PC-3 (cell line): Measurements from ENCODE around the gene GGT5.

ENCODE experiments used
- EZH2 ChIP-seq: fragments of 300-600 bp; sonication (generic); IDR thresholded peaks from one replicate; pipeline ENCODE4 v1.6.1; 2017; ENCODE audit warnings: antibody characterized with exemption, mild to moderate bottlenecking, low read length; ENCODE audit not compliant: unreplicated experiment
- EZH2phosphoT487 ChIP-seq: fragments of 300-600 bp; sonication (generic); IDR thresholded peaks from 2 replicates; pipeline ENCODE4 v1.6.1; 2018; ENCODE audit warnings: mild to moderate bottlenecking, antibody characterized with exemption, low read length, borderline replicate concordance
- TF ChIP-seq, protein P1 (sequence below): fragments of 300-600 bp; sonication (generic); conservative IDR thresholded peaks from 2 replicates; pipeline ENCODE4 v1.5.1; 2017; ENCODE audit warnings: antibody characterized with exemption, low read depth, mild to moderate bottlenecking, low read length

- TF ChIP-seq, protein P1, sequence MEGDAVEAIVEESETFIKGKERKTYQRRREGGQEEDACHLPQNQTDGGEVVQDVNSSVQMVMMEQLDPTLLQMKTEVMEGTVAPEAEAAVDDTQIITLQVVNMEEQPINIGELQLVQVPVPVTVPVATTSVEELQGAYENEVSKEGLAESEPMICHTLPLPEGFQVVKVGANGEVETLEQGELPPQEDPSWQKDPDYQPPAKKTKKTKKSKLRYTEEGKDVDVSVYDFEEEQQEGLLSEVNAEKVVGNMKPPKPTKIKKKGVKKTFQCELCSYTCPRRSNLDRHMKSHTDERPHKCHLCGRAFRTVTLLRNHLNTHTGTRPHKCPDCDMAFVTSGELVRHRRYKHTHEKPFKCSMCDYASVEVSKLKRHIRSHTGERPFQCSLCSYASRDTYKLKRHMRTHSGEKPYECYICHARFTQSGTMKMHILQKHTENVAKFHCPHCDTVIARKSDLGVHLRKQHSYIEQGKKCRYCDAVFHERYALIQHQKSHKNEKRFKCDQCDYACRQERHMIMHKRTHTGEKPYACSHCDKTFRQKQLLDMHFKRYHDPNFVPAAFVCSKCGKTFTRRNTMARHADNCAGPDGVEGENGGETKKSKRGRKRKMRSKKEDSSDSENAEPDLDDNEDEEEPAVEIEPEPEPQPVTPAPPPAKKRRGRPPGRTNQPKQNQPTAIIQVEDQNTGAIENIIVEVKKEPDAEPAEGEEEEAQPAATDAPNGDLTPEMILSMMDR = peak; percentile 55
- TF ChIP-seq EZH2 (no peak), EZH2phosphoT487 (no peak)
Observed at GRCh38 chr22:24178502-24179440, 66.1 kb downstream of the GGT5 start.
